GM12878 (cell line): ENCODE data around the gene MEF2C. TPM values are rescaled to one million over a fixed set of nuclear protein-coding genes. Genes with fewer than 3 reads are reported as not detected.
A peak's percentile ranks its signal among the peaks of the same experiment; 100 is the strongest.

Experiments
- BACH1 ChIP-seq: fragments of 450-650 bp; IDR thresholded peaks from 2 replicates; pipeline ENCODE4 v1.6.1; 2017; ENCODE audit warnings: mild to moderate bottlenecking, borderline replicate concordance
- CHD2 ChIP-seq: IDR thresholded peaks from 2 replicates; pipeline ENCODE4 v1.6.1; 2011; ENCODE audit warnings: low read depth, low read length, improper control_type of control experiment, borderline replicate concordance
- E2F8 ChIP-seq: fragments of 450-650 bp; IDR thresholded peaks from 2 replicates; pipeline ENCODE4 v1.6.1; 2018; ENCODE audit warnings: mild to moderate bottlenecking, low read depth, moderate library complexity; ENCODE audit not compliant: partially characterized antibody
- HDAC6 ChIP-seq: fragments of 200-600 bp; sonication (generic); IDR thresholded peaks from one replicate; pipeline ENCODE4 v1.8.0; 2017; ENCODE audit warnings: antibody characterized with exemption; ENCODE audit not compliant: unreplicated experiment
- IKZF2 ChIP-seq, 2 experiments: fragments of 450-650 bp; IDR thresholded peaks; 2 replicates each; pipeline ENCODE4 v1.6.1; 2017; ENCODE audit warnings: mild to moderate bottlenecking in 2 of 2, moderate library complexity in 2 of 2
- IRF4 ChIP-seq: IDR thresholded peaks from 2 replicates; pipeline ENCODE4 v1.6.1; 2011; ENCODE audit warnings: low read depth, low read length
- MLLT1 ChIP-seq: fragments of 450-650 bp; IDR thresholded peaks from 2 replicates; pipeline ENCODE4 v1.6.1; 2016; ENCODE audit warnings: mild to moderate bottlenecking
- MTA2 ChIP-seq: fragments of 450-650 bp; IDR thresholded peaks from 2 replicates; pipeline ENCODE4 v1.6.1; 2016; ENCODE audit warnings: low read depth, mild to moderate bottlenecking, moderate library complexity
- MYB ChIP-seq: fragments of 150-350 bp; IDR thresholded peaks from 2 replicates; pipeline ENCODE4 v1.6.1; 2014; ENCODE audit warnings: mild to moderate bottlenecking, low read depth, low read length, borderline replicate concordance
- NBN ChIP-seq: fragments of 450-650 bp; IDR thresholded peaks from 2 replicates; pipeline ENCODE4 v1.6.1; 2016
- RCOR1 ChIP-seq: conservative IDR thresholded peaks from 2 replicates; pipeline ENCODE4 v1.6.1; 2012; ENCODE audit warnings: low read depth, low read length, improper control_type of control experiment
- SMAD5 ChIP-seq: IDR thresholded peaks from 2 replicates; pipeline ENCODE4 v1.6.1; 2016; ENCODE audit warnings: antibody characterized with exemption, low read depth
- SPI1 ChIP-seq: IDR thresholded peaks from 2 replicates; pipeline ENCODE4 v1.6.1; 2011; ENCODE audit warnings: low read depth, mild to moderate bottlenecking, low read length, moderate library complexity, borderline replicate concordance; ENCODE audit not compliant: insufficient read depth
- SREBF2 ChIP-seq: IDR thresholded peaks from 2 replicates; pipeline ENCODE4 v1.6.1; 2012; ENCODE audit warnings: mild to moderate bottlenecking, low read length
- USF1 ChIP-seq: IDR thresholded peaks from 2 replicates; pipeline ENCODE4 v1.6.1; 2011; ENCODE audit warnings: borderline replicate concordance, low read depth, mild to moderate bottlenecking, moderate library complexity, mixed read lengths, low read length; ENCODE audit not compliant: insufficient read depth; ENCODE audit errors: extremely low read length
- ZBTB40 ChIP-seq: fragments of 450-650 bp; IDR thresholded peaks from 2 replicates; pipeline ENCODE4 v1.6.1; 2016; ENCODE audit warnings: mild to moderate bottlenecking, moderate library complexity, borderline replicate concordance
- ZNF274 ChIP-seq: IDR thresholded peaks from one replicate; pipeline ENCODE4 v1.8.0; 2011; ENCODE audit not compliant: insufficient read length, insufficient read depth
- polyA plus RNA-seq, 11 experiments: library from polyadenylated mRNA; depleted of rRNA in 4 of 11; unstranded in 6 of 11; stranded (reverse) in 5 of 11; fragments of >200 nt; fragmentation: Nextera tagmentation in 4 of 11; fragmentation: Illumina TruSeq in 1 of 11; extraction: Ambion mirVana in 4 of 11; extraction: Trizol in 1 of 11; gene quantifications; 1 replicate in 1 of 11; 2 replicates in 10 of 11; pipeline versions ENCODE4 v1.2.1 to v1.2.3, GENCODE V29; 2011 to 2016; ENCODE audit warnings: inconsistent platforms in 2 of 11, missing spikeins in 2 of 11, low read depth in 1 of 11
- total RNA-seq, 4 experiments: library from RNA; depleted of rRNA in 3 of 4; stranded (reverse); fragments of >200 nt in 3 of 4; fragmentation: Illumina TruSeq in 1 of 4; extraction: Trizol in 1 of 4; gene quantifications; 2 replicates each; pipeline versions ENCODE4 v1.2.1 to v1.2.3, GENCODE V29; 2013 to 2021

The MEF2C gene
- total and polyA plus RNA-seq, 10 of the 15 experiments (the other 5 are each of a cell fraction or from before 2014, with no cell fraction given) = 104 to 225 (median 180) TPM

- no peak for TF ChIP-seq ZBTB40
- no peak for TF ChIP-seq RCOR1
- TF ChIP-seq MTA2 = peak; percentile 75
- peak; percentile 38; the same call in 1 of the 2 replicates for TF ChIP-seq IRF4
- TF ChIP-seq SREBF2 = no peak
- no peak for TF ChIP-seq USF1
- no peak for TF ChIP-seq MYB
- no peak for TF ChIP-seq ZNF274
- no peak for TF ChIP-seq E2F8
- no peak; the same call in 1 of the 2 replicates for TF ChIP-seq SMAD5
- no peak for TF ChIP-seq HDAC6
- no peak for TF ChIP-seq CHD2
- TF ChIP-seq NBN = 0 out of 2 replicates have a peak, but pooled peaks have one; percentile 51
- no peak for TF ChIP-seq BACH1
- no peak for TF ChIP-seq MLLT1
- TF ChIP-seq IKZF2 (IDR thresholded peaks at IDR 0.05) = peak; percentile 40 to 48; a peak in 2 of 4 replicates
- TF ChIP-seq SPI1 = peak; percentile 82
These were observed 112.4 kb downstream of the MEF2C start (continued) for GRCh38 chr5:88770276-88771257.
